HG03196 (cell line): Measurements from ENCODE around the gene KCNA5.

Source experiments
- ATAC-seq: cut with Tn5 transposase; IDR thresholded peaks from one replicate; pipeline ENCODE4 v1.9.1; 2021; ENCODE audit not compliant: unreplicated experiment

Gene KCNA5

GRCh38 chr12:5027046-5027821 lies 16.4 kb upstream of the KCNA5 start:
- no peak for ATAC-seq

- ATAC-seq: no peak
Measured at GRCh38 chr12:5030066-5030465, 13.6 kb upstream of the KCNA5 start.

- ATAC-seq: no peak
Measured at GRCh38 chr12:5031242-5031641, 12.4 kb upstream of the KCNA5 start.

GRCh38 chr12:5031958-5032357 lies 11.7 kb upstream of the KCNA5 start:
- no peak for ATAC-seq

GRCh38 chr12:5032821-5033220 lies 10.9 kb upstream of the KCNA5 start:
- ATAC-seq: no peak

GRCh38 chr12:5033883-5034282 lies 9.8 kb upstream of the KCNA5 start:
- ATAC-seq: no peak

- no peak for ATAC-seq
Measured at GRCh38 chr12:5034603-5035002, 9.1 kb upstream of the KCNA5 start.

GRCh38 chr12:5035618-5036017 lies 8.1 kb upstream of the KCNA5 start:
- ATAC-seq: no peak

GRCh38 chr12:5036031-5036430 lies 7.6 kb upstream of the KCNA5 start:
- ATAC-seq: no peak

- ATAC-seq: no peak
Measured at GRCh38 chr12:5037795-5038357, 5.8 kb upstream of the KCNA5 start.

- ATAC-seq: no peak
Measured at GRCh38 chr12:5038781-5039311, 4.8 kb upstream of the KCNA5 start.

- ATAC-seq: no peak
Measured at GRCh38 chr12:5039815-5040214, 3.9 kb upstream of the KCNA5 start.

GRCh38 chr12:5040368-5040767 lies 3.3 kb upstream of the KCNA5 start:
- no peak for ATAC-seq

GRCh38 chr12:5044420-5045295 lies 979 bp downstream of the KCNA5 start:
- no peak for ATAC-seq

GRCh38 chr12:5047094-5047493 lies 3.4 kb downstream of the KCNA5 start:
- ATAC-seq: no peak

- ATAC-seq: no peak
Measured at GRCh38 chr12:5047729-5048128, 4.0 kb downstream of the KCNA5 start.

- no peak for ATAC-seq
Measured at GRCh38 chr12:5050542-5050941, 6.9 kb downstream of the KCNA5 start.

- ATAC-seq: no peak
Measured at GRCh38 chr12:5051334-5051733, 7.7 kb downstream of the KCNA5 start.

GRCh38 chr12:5051913-5052312 lies 8.2 kb downstream of the KCNA5 start:
- no peak for ATAC-seq

- ATAC-seq: no peak
Measured at GRCh38 chr12:5052348-5052747, 8.7 kb downstream of the KCNA5 start.

GRCh38 chr12:5059358-5059757 lies 15.7 kb downstream of the KCNA5 start:
- no peak for ATAC-seq

- ATAC-seq: no peak
Measured at GRCh38 chr12:5060958-5061357, 17.3 kb downstream of the KCNA5 start.
